ENCODE results near the gene OMG.

DNA sequence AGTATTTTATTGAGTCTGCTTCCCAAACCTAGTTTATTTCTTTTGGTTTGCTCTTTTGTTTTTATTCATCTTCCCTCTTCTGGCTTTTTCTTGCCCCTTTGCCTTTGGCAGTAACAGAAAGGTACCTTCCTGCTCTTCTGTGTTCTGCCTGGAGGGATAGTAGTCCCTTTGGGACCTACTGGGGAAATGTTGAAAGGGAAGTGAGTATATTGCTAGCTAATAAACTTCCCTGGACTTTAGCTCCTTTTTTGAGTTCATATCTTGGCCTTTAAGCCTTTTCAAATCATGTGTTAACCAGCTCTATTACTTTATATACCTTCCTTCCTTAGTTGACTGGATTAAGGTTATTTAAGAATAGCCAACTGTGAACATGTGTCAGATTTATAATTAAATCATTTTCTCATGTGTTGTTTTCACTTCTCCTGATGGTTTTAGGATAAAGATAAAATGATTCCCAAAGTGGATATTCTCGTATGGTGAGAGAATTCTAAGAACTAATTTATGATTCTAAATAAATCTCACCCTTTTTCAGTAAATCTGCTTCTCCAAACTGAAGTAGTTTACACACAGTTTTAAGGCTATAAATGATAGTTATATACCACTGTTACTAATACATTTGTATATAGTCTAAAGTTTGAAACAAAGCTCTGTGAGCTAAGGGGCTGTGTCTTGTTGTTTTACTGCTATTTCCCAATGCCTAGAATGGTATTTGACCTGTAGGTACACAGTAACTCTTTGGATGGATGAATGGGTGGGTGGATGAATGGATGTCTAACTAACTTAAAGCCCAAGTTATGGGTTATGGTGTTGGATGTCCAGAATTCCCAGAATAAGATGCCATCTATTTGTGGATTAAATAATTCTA lies 45.7 kb downstream of the OMG start:
- TF ChIP-seq EP300 (IDR thresholded peaks at IDR 0.05; ENCODE audit: borderline replicate concordance) (no peak), CEBPB (IDR thresholded peaks at IDR 0.05) (no peak), EGR1 (IDR thresholded peaks at IDR 0.05) (no peak), YY1 (IDR thresholded peaks at IDR 0.05; ENCODE audit: low read depth) (no peak), RAD21 (IDR thresholded peaks at IDR 0.05; ENCODE audit: low read depth) (no peak), NFIC (IDR thresholded peaks at IDR 0.05) (no peak), TAF1 (IDR thresholded peaks at IDR 0.05; ENCODE audit: low read depth) (no peak)
- TF ChIP-seq, protein P1, sequence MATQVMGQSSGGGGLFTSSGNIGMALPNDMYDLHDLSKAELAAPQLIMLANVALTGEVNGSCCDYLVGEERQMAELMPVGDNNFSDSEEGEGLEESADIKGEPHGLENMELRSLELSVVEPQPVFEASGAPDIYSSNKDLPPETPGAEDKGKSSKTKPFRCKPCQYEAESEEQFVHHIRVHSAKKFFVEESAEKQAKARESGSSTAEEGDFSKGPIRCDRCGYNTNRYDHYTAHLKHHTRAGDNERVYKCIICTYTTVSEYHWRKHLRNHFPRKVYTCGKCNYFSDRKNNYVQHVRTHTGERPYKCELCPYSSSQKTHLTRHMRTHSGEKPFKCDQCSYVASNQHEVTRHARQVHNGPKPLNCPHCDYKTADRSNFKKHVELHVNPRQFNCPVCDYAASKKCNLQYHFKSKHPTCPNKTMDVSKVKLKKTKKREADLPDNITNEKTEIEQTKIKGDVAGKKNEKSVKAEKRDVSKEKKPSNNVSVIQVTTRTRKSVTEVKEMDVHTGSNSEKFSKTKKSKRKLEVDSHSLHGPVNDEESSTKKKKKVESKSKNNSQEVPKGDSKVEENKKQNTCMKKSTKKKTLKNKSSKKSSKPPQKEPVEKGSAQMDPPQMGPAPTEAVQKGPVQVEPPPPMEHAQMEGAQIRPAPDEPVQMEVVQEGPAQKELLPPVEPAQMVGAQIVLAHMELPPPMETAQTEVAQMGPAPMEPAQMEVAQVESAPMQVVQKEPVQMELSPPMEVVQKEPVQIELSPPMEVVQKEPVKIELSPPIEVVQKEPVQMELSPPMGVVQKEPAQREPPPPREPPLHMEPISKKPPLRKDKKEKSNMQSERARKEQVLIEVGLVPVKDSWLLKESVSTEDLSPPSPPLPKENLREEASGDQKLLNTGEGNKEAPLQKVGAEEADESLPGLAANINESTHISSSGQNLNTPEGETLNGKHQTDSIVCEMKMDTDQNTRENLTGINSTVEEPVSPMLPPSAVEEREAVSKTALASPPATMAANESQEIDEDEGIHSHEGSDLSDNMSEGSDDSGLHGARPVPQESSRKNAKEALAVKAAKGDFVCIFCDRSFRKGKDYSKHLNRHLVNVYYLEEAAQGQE (IDR thresholded peaks at IDR 0.05; ENCODE audit: low read depth) = no peak
